A673 (cell line): ENCODE measurements around the gene KIAA1328.

Experiments used
- CTCF ChIP-seq: fragments of 300-800, 200-600 bp; sonication (generic); conservative IDR thresholded peaks from 2 replicates; pipeline ENCODE4 v1.5.1; 2017; ENCODE audit warnings: low read depth, mild to moderate bottlenecking, antibody characterized with exemption, low read length, moderate library complexity, mixed read lengths
- EZH2 ChIP-seq: fragments of 200-600 bp; sonication (generic); IDR thresholded peaks from 2 replicates; pipeline ENCODE4 v1.6.1; 2017; ENCODE audit warnings: borderline replicate concordance, low read depth, mild to moderate bottlenecking, mixed read lengths, antibody characterized with exemption, low read length; ENCODE audit not compliant: poor library complexity, severe bottlenecking

GRCh38 chr18:37163119-37163518 lies 334.2 kb downstream of the KIAA1328 start:
- TF ChIP-seq CTCF (no peak), EZH2 (no peak)
